ENCODE data around the gene ADGRB2.
A peak's percentile ranks its signal among the peaks of the same experiment; 100 is the strongest.

Gene ADGRB2

DNA sequence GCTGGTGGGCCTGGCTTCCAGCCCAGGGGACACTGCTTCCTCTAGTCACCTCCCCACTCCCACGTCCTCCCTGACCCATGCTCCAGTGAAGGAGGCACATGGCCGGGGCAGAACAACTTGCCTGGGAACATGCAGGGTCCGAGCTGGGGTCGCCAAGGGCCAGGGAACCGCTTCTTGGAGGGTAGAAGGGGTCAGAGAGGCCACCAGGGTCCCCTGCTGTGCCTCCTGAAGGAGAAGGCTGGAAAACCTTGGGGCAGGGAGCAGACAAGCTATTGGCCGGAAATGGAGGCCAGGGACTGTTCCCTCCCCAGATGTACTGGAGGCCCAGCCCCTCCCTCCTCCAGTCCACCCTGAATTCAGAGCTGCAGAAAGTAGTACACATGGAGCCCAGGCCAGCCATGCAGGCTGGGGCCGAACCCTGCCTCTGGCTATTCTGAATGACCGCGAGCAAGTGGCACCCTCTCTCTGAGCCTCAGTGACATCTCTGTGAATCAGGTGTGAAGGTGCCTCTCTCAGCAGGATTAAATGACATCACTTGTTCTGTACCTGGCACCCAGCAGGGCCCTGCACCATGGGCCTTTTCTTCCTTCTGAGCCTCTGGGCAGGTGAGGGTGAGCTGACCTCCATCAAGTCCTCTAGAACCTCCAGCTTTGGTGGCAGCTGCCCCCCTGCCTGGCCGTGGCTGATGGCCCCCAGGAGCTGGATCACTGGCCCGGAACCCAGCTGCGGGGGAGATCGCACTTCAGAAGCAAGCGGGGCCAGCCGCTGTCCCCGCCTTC is 35.9 kb upstream of the ADGRB2 start:
- no peak for TF ChIP-seq CTCF (IDR thresholded peaks at IDR 0.05)
- DNase-seq (ENCODE audit: low spot score), result no peak
- Histone ChIP-seq H3K4me3 (no peak overlapping the region), H3K27ac (no peak overlapping the region)

GRCh38 chr1:31799196-31799894 is 35.2 kb upstream of the ADGRB2 start:
- TF ChIP-seq CTCF (IDR thresholded peaks at IDR 0.05), result no peak
- no peak overlapping the region for H3K27ac ChIP-seq
- no peak overlapping the region for H3K4me3 ChIP-seq
- DNase-seq (ENCODE audit: low spot score), result peak; percentile 35

DNA sequence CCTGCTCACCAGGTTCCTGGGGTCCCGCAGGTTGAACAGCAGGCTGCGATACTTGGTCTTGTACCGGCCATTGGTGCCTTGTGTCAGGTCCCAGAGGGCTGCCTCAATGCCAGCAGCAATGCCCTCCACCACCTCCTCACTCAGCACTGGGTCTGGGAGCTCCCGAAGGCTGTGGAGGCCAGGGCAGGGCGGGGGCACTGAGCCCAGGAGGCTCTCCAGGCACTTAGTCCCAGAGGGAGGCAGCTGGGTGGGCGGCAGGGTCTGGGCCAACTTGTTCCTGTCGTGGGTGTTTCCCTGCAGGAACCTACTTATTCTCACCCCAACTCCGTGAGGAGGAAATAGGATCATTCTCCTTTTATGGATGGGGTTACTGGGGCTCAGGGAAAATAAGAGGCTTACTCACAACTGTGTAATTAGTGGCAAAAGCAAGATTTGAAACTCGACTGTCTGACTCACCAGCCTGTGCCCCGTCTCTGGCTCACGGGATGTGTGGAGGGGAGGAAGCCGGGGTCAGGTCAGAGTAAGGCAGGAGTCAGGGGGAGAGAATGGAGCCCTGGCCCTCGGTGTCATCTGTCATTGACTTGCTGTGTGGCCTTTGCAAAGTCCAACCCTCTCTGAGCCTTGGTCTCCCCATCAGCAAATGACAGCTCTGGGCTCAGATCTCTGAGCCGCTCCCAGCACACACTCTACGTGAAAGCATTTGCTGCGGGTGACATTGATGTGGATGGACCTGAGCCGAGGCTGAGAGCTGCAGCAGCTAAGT is 34.5 kb upstream of the ADGRB2 start:
- no peak for TF ChIP-seq CTCF (IDR thresholded peaks at IDR 0.05)
- no peak overlapping the region for H3K27ac ChIP-seq
- no peak overlapping the region for H3K4me3 ChIP-seq
- DNase-seq (ENCODE audit: low spot score), result no peak

DNA sequence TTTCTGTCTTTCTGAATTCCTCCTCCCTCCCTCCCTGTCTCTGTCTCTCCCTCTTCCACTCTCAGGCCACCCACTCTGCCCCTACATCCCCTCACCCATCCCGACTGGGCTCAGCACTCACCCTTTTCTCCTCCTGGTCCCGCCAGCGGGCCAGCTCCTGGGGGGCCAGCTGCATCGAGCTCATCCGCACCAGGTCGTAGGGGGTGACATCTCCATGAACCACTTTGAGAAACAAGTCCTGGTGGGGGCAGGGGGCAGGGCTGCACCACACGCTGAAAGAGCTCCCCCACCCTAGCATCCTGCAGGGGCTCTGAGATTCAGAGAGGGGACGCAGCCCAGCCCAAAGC is 33.9 kb upstream of the ADGRB2 start:
- TF ChIP-seq CTCF (IDR thresholded peaks at IDR 0.05), result no peak
- no peak for DNase-seq (ENCODE audit: low spot score)
- Histone ChIP-seq H3K4me3 (no peak overlapping the region), H3K27ac (no peak overlapping the region)

- no peak for DNase-seq (ENCODE audit: low spot score)
- Histone ChIP-seq H3K4me3 (no peak overlapping the region), H3K27ac (no peak overlapping the region)
- TF ChIP-seq CTCF (IDR thresholded peaks at IDR 0.05), result no peak
These were observed 33.1 kb upstream of the ADGRB2 start for GRCh38 chr1:31797216-31797615.

DNA sequence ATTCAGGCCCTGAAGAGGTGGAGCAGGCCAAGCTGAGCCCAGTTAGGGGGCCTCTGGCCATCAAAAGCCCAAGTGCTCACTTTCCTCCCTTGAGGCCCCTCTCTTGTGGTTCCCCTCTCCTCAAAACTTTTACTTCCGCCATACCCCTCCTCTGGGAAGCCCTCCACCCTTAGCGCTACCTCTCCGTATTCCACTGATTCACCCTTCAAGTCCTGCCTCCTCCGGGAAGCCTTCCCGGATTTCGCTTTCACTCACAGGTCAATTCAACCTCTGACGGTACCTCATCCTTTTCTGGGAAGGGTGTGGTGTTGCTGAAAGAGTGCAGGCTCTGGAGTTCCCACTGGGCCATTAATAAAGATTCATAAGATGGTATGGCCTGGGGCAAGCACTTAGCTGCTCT is 32.6 kb upstream of the ADGRB2 start:
- Histone ChIP-seq H3K4me3 (no peak overlapping the region), H3K27ac (no peak overlapping the region)
- TF ChIP-seq CTCF (IDR thresholded peaks at IDR 0.05), result no peak
- no peak for DNase-seq (ENCODE audit: low spot score)
